Upper lobe of right lung (tissue), 1 donor: ENCODE results near the gene ADCY10. TPM values are rescaled to one million over a fixed set of nuclear protein-coding genes. Genes with fewer than 3 reads are reported as not detected.

Experiments
- ATAC-seq: fragments of 200-7000 bp; cut with Tn5 transposase; one replicate; pipeline ENCODE4 v1.9.1; 2020; ENCODE audit warnings: mild to moderate bottlenecking, moderate library complexity
- DNase-seq: peaks from one replicate; pipeline ENCODE4 v3.0.0-alpha.2; 2020
- H3K27ac ChIP-seq: fragments of 200-600 bp; one replicate; pipeline ENCODE4 v1.8.0; 2022
- H3K27me3 ChIP-seq: fragments of 200-600 bp; one replicate; pipeline ENCODE4 v1.8.0; 2022; ENCODE audit warnings: mild to moderate bottlenecking
- H3K36me3 ChIP-seq: fragments of 200-600 bp; one replicate; pipeline ENCODE4 v1.8.0; 2022
- H3K4me1 ChIP-seq: fragments of 200-600 bp; one replicate; pipeline ENCODE4 v1.8.0; 2022
- H3K4me3 ChIP-seq: fragments of 200-600 bp; one replicate; pipeline ENCODE4 v1.8.0; 2022; ENCODE audit warnings: mild to moderate bottlenecking
- H3K9me3 ChIP-seq: fragments of 200-600 bp; one replicate; pipeline ENCODE4 v1.8.0; 2022
- CTCF ChIP-seq: fragments of 200-600 bp; IDR thresholded peaks from one replicate; pipeline ENCODE4 v1.8.0; 2022; ENCODE audit warnings: antibody characterized with exemption
- intact Hi-C: fragments of 100-400 bp; cut with DNase I; formaldehyde crosslinking; loops from one replicate; pipeline ENCODE4 v1.11.0; 2022
- total RNA-seq: library from RNA; stranded (reverse); fragmentation: NEBNext Ultra II Directional; extraction: Animal tissue kit (Norgen Biotek cat#: 25700); gene quantifications from one replicate; pipeline ENCODE4 v1.2.1, GENCODE V29; 2021
- donor health status: DM: no; HTN: yes; CAD: no; lungs with severe emphysema.

ADCY10 gene
- total RNA-seq, 1 donor from 2014 or later = 0.29 TPM

- H3K27ac ChIP-seq = peak overlapping the region; percentile 70
- TF ChIP-seq CTCF = no peak
- DNase-seq (no peak), ATAC-seq (no peak)
- no peaks in the 10 kb centered on the region for H3K27me3 ChIP-seq
- intact Hi-C loops = loop anchor here (10.0 kb wide), 1 partner anchor 71 kb away; the partner anchor contains the start of gene MPZL1
- no peaks in the 10 kb centered on the region for H3K36me3 ChIP-seq
- H3K9me3 ChIP-seq = no peaks in the 10 kb centered on the region
- no peak overlapping the region for H3K4me3 ChIP-seq
- peaks cover 23% of the 10 kb centered on the region for H3K4me1 ChIP-seq
These were observed 117.9 kb downstream of the ADCY10 start for GRCh38 chr1:167795810-167796740.

GRCh38 chr1:167794043-167794442, 119.9 kb downstream of the ADCY10 start:
- no peak overlapping the region for H3K27ac ChIP-seq
- no peak overlapping the region for H3K4me3 ChIP-seq
- DNase-seq = no peak
- no peak for TF ChIP-seq CTCF
- H3K9me3 ChIP-seq = no peaks in the 10 kb centered on the region
- peaks cover 17% of the 10 kb centered on the region for H3K36me3 ChIP-seq
- no peaks in the 10 kb centered on the region for H3K27me3 ChIP-seq
- intact Hi-C loops = loop anchor here (10.0 kb wide), 1 partner anchor 69 kb away; the partner anchor contains the start of gene MPZL1
- peaks cover 27% of the 10 kb centered on the region for H3K4me1 ChIP-seq
- no peak for ATAC-seq

- Histone ChIP-seq H3K9me3 (no peaks in the 10 kb centered on the region), H3K4me3 (no peak overlapping the region), H3K4me1 (peaks cover 21% of the 10 kb centered on the region), H3K27me3 (no peaks in the 10 kb centered on the region), H3K27ac (peak overlapping the region; percentile 11), H3K36me3 (peaks cover 33% of the 10 kb centered on the region)
- DNase-seq = no peak
- intact Hi-C loops = loop anchor here (10.0 kb wide), 1 partner anchor 67 kb away; the partner anchor contains the start of gene MPZL1
- TF ChIP-seq CTCF = no peak
- ATAC-seq = no peak
These were observed 121.8 kb downstream of the ADCY10 start for GRCh38 chr1:167792188-167792565.

- intact Hi-C loops = loop anchor here (10.0 kb wide), 1 partner anchor 67 kb away; the partner anchor contains the start of gene MPZL1
- H3K27ac ChIP-seq = peak overlapping the region; percentile 20
- DNase-seq = no peak
These were observed 122.4 kb downstream of the ADCY10 start for GRCh38 chr1:167791281-167792187.

More at GRCh38 chr1:167791281-167792187, 122.4 kb downstream of the ADCY10 start:
- Histone ChIP-seq H3K27me3 (no peaks in the 10 kb centered on the region), H3K4me3 (no peak overlapping the region), H3K4me1 (peaks cover 21% of the 10 kb centered on the region), H3K9me3 (no peaks in the 10 kb centered on the region), H3K36me3 (peaks cover 33% of the 10 kb centered on the region)
- no peak for TF ChIP-seq CTCF
- peak; percentile 53 for ATAC-seq
